Measurements from ENCODE around the gene ACO2. TPM values are rescaled to one million over a fixed set of nuclear protein-coding genes. Genes with fewer than 3 reads are reported as not detected.

The ACO2 gene
- total RNA-seq, 2 experiments from 2014 or later, result 96.5 to 97.7 TPM

GRCh38 chr22:41562461-41562860 lies 93.5 kb downstream of the ACO2 start:
- intact Hi-C loops (cut with micrococcal nuclease), result no loop called here
- peaks cover 8% of the 10 kb centered on the region for H3K4me1 Mint-ChIP-seq (ENCODE audit: low read depth)
- no peaks in the 10 kb centered on the region for H3K36me3 Mint-ChIP-seq (ENCODE audit: low read depth)
- H3K27me3 Mint-ChIP-seq, result peaks cover 14% of the 10 kb centered on the region
- no peak overlapping the region for H3K4me3 Mint-ChIP-seq
- no peak for ATAC-seq
- TF ChIP-seq CTCF (IDR thresholded peaks at IDR 0.05), result no peak
- H3K27ac Mint-ChIP-seq, result no peak overlapping the region
- DNase-seq, result no peak
- H3K9me3 Mint-ChIP-seq, result no peaks in the 10 kb centered on the region
- CTCF ChIA-PET, result interaction anchor here (1.2 kb wide), 1 partner anchor 14 kb away, joined by 3 read pairs; no protein-coding TSS in a partner anchor
- POLR2A ChIA-PET, result interaction anchor here (0.9 to 1.0 kb wide), 2 partner anchors 28 to 57 kb away, joined by 3 to 4 read pairs; partner anchors contain the start of gene PMM1

GRCh38 chr22:41563051-41563711 lies 94.3 kb downstream of the ACO2 start:
- ChIA-PET CTCF (interaction anchor here (1.1 kb wide), 1 partner anchor 30 kb away, joined by 3 read pairs; no protein-coding TSS in a partner anchor), POLR2A (interaction anchor here (0.8 to 1.0 kb wide), 3 partner anchors 27 to 56 kb away, joined by 3 to 4 read pairs (median 3); partner anchors contain the start of gene PMM1)
- Mint-ChIP-seq H3K36me3 (ENCODE audit: low read depth) (no peaks in the 10 kb centered on the region), H3K9me3 (no peaks in the 10 kb centered on the region), H3K4me1 (ENCODE audit: low read depth) (peaks cover 5% of the 10 kb centered on the region), H3K27ac (no peak overlapping the region), H3K4me3 (no peak overlapping the region), H3K27me3 (peaks cover 14% of the 10 kb centered on the region)
- intact Hi-C loops (cut with micrococcal nuclease), result no loop called here
- DNase-seq (no peak), ATAC-seq (no peak)
- TF ChIP-seq CTCF (IDR thresholded peaks at IDR 0.05), result no peak

- no peak for ATAC-seq
- no peak overlapping the region for H3K4me3 Mint-ChIP-seq
- no peak overlapping the region for H3K27ac Mint-ChIP-seq
- no peaks in the 10 kb centered on the region for H3K36me3 Mint-ChIP-seq (ENCODE audit: low read depth)
- H3K4me1 Mint-ChIP-seq (ENCODE audit: low read depth), result peaks cover 5% of the 10 kb centered on the region
- POLR2A ChIA-PET, result interaction anchor here (1.2 kb wide), 1 partner anchor 21 kb away, joined by 3 read pairs; no protein-coding TSS in a partner anchor
- TF ChIP-seq CTCF (IDR thresholded peaks at IDR 0.05), result no peak
- DNase-seq, result no peak
- intact Hi-C loops (cut with micrococcal nuclease), result no loop called here
- H3K9me3 Mint-ChIP-seq, result no peaks in the 10 kb centered on the region
- CTCF ChIA-PET, result interaction anchor here (0.6 kb wide), 1 partner anchor 17 kb away, joined by 3 read pairs; no protein-coding TSS in a partner anchor
- peaks cover 14% of the 10 kb centered on the region for H3K27me3 Mint-ChIP-seq
Observed at GRCh38 chr22:41564563-41564962, 95.6 kb downstream of the ACO2 start.

GRCh38 chr22:41565403-41566054 lies 96.6 kb downstream of the ACO2 start:
- intact Hi-C loops (cut with micrococcal nuclease), result no loop called here
- ChIA-PET CTCF (interaction anchor here (0.7 kb wide), 1 partner anchor 23 kb away, joined by 3 read pairs; no protein-coding TSS in a partner anchor), POLR2A (interaction anchor here (0.7 to 0.9 kb wide), 2 partner anchors 12 to 153 kb away, joined by 3 read pairs; no protein-coding TSS in a partner anchor)
- H3K36me3 Mint-ChIP-seq (ENCODE audit: low read depth), result no peaks in the 10 kb centered on the region
- H3K27ac Mint-ChIP-seq, result no peak overlapping the region
- ATAC-seq (peak; percentile 92), DNase-seq (peak; percentile 72)
- peaks cover 7% of the 10 kb centered on the region for H3K27me3 Mint-ChIP-seq
- peaks cover 5% of the 10 kb centered on the region for H3K4me1 Mint-ChIP-seq (ENCODE audit: low read depth)
- H3K4me3 Mint-ChIP-seq, result no peak overlapping the region
- TF ChIP-seq CTCF (IDR thresholded peaks at IDR 0.05), result no peak
- no peaks in the 10 kb centered on the region for H3K9me3 Mint-ChIP-seq

- ChIA-PET CTCF (interaction anchor here (1.2 kb wide), 1 partner anchor 30 kb away, joined by 3 read pairs; no protein-coding TSS in a partner anchor), POLR2A (interaction anchor here (0.9 to 1.1 kb wide), 2 partner anchors 10 to 52 kb away, joined by 3 read pairs; no protein-coding TSS in a partner anchor)
- intact Hi-C loops (cut with micrococcal nuclease), result no loop called here
- no peak overlapping the region for H3K4me3 Mint-ChIP-seq
- peaks cover 5% of the 10 kb centered on the region for H3K4me1 Mint-ChIP-seq (ENCODE audit: low read depth)
- H3K9me3 Mint-ChIP-seq, result no peaks in the 10 kb centered on the region
- no peak for DNase-seq
- H3K27me3 Mint-ChIP-seq, result no peaks in the 10 kb centered on the region
- TF ChIP-seq CTCF (IDR thresholded peaks at IDR 0.05), result no peak
- no peaks in the 10 kb centered on the region for H3K36me3 Mint-ChIP-seq (ENCODE audit: low read depth)
- no peak for ATAC-seq
- H3K27ac Mint-ChIP-seq, result no peak overlapping the region
Observed at GRCh38 chr22:41567512-41567768, 98.5 kb downstream of the ACO2 start.
